H1 (cell line): ENCODE data around the gene RNF5. TPM values are rescaled to one million over a fixed set of nuclear protein-coding genes. Genes with fewer than 3 reads are reported as not detected.

Experiments
- CHD2 ChIP-seq: IDR thresholded peaks from 2 replicates; pipeline ENCODE4 v1.6.1; 2012; ENCODE audit warnings: low read length, improper control_type of control experiment
- NRF1 ChIP-seq: IDR thresholded peaks from 2 replicates; pipeline ENCODE4 v1.6.1; 2011; ENCODE audit warnings: mild to moderate bottlenecking, low read depth, low read length, improper control_type of control experiment
- RBBP5 ChIP-seq: IDR thresholded peaks from 2 replicates; pipeline ENCODE4 v1.7.1; 2012; ENCODE audit warnings: low read depth, mild to moderate bottlenecking, inconsistent platforms, low read length, moderate library complexity, borderline replicate concordance
- SIX5 ChIP-seq: IDR thresholded peaks from 2 replicates; pipeline ENCODE4 v1.6.1; 2011; ENCODE audit warnings: mild to moderate bottlenecking, low read depth, low read length
- polyA plus RNA-seq, 7 experiments: library from polyadenylated mRNA; depleted of rRNA in 3 of 7; stranded (reverse) in 5 of 7; unstranded in 2 of 7; fragments of >200 nt in 5 of 7; fragments of 200-250 nt in 2 of 7; gene quantifications; 1 replicate in 5 of 7; 2 replicates in 1 of 7; 4 replicates in 1 of 7; pipeline versions ENCODE4 v1.2.1 to v1.2.3, GENCODE V29; 2011 to 2013; ENCODE audit warnings: missing spikeins in 2 of 7, mixed read lengths in 2 of 7
- total RNA-seq: library from RNA; stranded (reverse); fragmentation: NEBNext Ultra II Directional; extraction: Animal tissue kit (Norgen Biotek cat#: 25700); gene quantifications from 2 replicates; pipeline ENCODE4 v1.2.1, GENCODE V29; 2021
- TF ChIP-seq, protein P1 (sequence below): IDR thresholded peaks from 2 replicates; pipeline ENCODE4 v1.6.1; 2012; ENCODE audit warnings: inconsistent platforms
- TF ChIP-seq, protein P2 (sequence below): IDR thresholded peaks from 2 replicates; pipeline ENCODE4 v1.6.1; 2012; ENCODE audit warnings: low read length, inconsistent platforms

RNF5 gene
- total and polyA plus RNA-seq, 2 of the 8 experiments (the other 6 are each of a cell fraction or from before 2014, with no cell fraction given), result 90.0 to 158 TPM

DNA sequence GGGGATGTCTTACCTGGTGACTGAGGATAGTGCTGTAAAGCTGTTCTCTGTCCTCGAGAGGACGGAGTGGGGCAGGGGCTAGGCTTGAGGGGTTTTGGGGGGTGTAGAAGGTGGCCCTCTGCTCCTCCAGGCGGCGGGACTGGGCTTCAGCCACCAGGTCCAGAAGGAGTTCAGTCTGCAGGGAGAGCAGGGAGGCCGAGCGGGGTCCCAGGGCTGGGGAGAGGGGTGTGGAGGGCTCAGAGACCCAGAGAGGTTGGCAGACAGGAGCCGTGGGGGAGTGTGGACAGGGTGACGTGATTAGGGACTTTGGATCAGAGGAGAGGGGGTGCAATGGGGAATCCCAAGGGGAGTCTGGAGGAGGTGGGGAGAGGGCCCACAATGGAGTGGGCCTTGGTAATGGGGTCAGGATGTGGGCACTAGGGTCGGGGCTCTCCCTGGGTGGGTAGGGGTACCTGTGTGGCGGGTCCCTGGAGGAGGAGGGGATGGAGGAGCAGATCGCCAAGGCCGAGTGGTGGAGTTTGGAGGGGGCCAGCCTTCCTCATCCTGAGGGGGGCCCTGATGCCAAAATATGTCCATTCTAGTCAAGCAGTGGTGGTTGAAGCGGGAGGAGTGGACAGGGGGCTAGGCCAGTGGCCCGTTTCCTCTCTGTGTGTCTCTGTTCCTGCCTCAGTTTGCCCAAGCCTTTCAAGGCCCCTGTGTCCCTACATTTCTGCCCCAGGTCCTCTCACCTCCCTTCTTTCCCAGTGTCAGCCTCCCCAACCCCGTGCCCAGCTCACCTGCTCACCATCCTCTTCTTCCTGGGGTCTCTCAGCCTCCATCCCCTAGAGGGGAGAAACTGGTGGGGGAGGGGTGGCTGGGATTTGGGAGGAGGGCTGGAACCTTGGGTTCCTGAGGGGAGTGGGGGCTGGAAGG is 13.7 kb downstream of the RNF5 start (continued):
- TF ChIP-seq, protein P1, sequence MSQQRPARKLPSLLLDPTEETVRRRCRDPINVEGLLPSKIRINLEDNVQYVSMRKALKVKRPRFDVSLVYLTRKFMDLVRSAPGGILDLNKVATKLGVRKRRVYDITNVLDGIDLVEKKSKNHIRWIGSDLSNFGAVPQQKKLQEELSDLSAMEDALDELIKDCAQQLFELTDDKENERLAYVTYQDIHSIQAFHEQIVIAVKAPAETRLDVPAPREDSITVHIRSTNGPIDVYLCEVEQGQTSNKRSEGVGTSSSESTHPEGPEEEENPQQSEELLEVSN, result no peak
- TF ChIP-seq SIX5 (no peak), CHD2 (no peak), NRF1 (no peak), RBBP5 (no peak)
- TF ChIP-seq, protein P2, sequence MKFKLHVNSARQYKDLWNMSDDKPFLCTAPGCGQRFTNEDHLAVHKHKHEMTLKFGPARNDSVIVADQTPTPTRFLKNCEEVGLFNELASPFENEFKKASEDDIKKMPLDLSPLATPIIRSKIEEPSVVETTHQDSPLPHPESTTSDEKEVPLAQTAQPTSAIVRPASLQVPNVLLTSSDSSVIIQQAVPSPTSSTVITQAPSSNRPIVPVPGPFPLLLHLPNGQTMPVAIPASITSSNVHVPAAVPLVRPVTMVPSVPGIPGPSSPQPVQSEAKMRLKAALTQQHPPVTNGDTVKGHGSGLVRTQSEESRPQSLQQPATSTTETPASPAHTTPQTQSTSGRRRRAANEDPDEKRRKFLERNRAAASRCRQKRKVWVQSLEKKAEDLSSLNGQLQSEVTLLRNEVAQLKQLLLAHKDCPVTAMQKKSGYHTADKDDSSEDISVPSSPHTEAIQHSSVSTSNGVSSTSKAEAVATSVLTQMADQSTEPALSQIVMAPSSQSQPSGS, result no peak
